GM18907 (cell line): Measurements from ENCODE around the gene CTAGE9.

ENCODE experiments used
- ATAC-seq: cut with Tn5 transposase; IDR thresholded peaks from one replicate; pipeline ENCODE4 v1.9.1; 2021; ENCODE audit warnings: mild to moderate bottlenecking, moderate library complexity; ENCODE audit not compliant: unreplicated experiment

CTAGE9 gene

GRCh38 chr6:131680868-131681267 is 29.9 kb downstream of the CTAGE9 start:
- ATAC-seq, result no peak

DNA sequence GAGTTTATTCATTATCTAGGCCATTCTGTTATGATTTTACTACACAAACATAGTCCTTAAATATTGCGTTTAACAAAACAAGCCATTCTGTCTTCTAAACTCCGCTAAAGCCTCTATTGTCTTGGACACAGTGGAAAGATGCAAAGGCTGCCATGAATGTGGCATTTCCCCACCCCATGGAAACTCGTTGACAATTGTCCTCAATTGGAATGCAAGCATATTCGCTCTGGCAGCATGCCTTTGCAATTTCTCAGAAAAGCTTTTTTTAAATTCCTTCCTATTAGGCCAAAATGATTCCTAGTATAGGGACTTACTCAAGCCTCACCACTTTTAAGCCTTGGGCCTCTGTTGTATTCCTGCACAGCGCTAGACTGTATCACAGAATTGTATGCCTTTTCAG is 32.4 kb downstream of the CTAGE9 start:
- ATAC-seq, result no peak

- no peak for ATAC-seq
Observed at GRCh38 chr6:131673184-131673583, 37.6 kb downstream of the CTAGE9 start.

GRCh38 chr6:131669891-131670290 is 40.9 kb downstream of the CTAGE9 start:
- no peak for ATAC-seq

DNA sequence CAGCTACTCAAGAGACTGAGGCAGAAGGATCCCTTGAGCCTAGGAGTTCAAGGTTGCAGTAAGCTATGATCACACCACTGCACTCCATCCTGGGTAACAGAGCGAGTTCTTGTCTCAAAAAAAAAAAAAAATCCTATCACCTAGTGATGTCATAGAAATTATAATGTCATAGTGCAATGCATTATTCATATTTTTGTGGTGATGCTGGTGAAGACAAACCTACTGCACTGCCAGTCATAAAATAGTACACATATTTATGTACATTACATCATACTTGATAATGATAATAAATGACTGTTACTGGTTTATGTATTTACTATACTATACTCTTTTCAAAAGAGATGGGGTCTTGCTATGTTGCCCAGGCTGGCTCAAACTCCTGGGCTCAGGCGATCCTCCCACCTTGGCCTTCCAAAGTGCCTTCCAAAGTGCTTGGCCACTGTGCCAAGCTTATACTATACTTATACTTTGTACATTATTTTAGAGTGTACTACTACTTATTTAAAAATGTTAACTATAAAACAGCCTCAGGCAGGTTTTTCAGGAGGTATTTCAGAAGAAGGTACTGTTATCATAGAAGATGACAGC is 47.1 kb downstream of the CTAGE9 start:
- no peak for ATAC-seq

- ATAC-seq, result no peak
Observed at GRCh38 chr6:131660195-131660594, 50.6 kb downstream of the CTAGE9 start.
